Measurements from ENCODE around the gene BBS1. TPM values are rescaled to one million over a fixed set of nuclear protein-coding genes. Genes with fewer than 3 reads are reported as not detected.

The BBS1 gene
- total RNA-seq, 2 donors from 2014 or later = 49.0 to 58.0 TPM

DNA sequence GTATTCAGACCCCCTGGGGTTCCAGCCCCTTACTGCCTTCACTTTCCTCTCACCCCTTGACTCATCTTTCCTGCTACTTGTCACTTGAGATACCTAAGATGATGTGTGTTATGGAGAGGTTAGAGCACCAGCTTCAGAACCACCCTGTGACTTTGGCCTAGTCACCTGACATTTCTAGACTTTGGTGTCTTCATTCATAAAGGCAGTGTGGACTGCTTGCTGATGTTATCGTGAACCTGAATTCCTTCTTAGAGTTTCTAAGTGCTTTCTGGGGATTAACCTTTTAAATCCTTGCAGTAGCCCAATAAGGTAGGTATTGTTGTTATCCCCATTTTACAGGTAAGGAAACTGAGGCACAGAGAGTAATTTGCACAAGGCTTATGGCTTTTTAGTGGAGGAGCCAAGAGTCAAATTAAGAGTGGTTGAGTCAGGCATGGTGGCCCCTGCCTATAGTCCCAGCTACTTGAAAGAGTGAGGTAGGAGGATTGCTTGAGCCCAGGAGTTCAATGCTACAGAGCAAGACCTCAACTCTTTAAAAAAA, 5.1 kb upstream of the BBS1 start:
- Histone ChIP-seq H3K4me3 (no peak overlapping the region), H3K27ac (no peak overlapping the region), H3K27me3 (no peaks in the 10 kb centered on the region), H3K9me3 (no peaks in the 10 kb centered on the region), H3K4me1 (peaks cover 4% of the 10 kb centered on the region), H3K36me3 (replicated peaks in 1 of 2; ENCODE audit: insufficient read depth in 1 of 2, low read depth in 2 of 2) (no peaks in the 10 kb centered on the region)
- ATAC-seq (no peak), DNase-seq (no peak)
- TF ChIP-seq, protein P1, sequence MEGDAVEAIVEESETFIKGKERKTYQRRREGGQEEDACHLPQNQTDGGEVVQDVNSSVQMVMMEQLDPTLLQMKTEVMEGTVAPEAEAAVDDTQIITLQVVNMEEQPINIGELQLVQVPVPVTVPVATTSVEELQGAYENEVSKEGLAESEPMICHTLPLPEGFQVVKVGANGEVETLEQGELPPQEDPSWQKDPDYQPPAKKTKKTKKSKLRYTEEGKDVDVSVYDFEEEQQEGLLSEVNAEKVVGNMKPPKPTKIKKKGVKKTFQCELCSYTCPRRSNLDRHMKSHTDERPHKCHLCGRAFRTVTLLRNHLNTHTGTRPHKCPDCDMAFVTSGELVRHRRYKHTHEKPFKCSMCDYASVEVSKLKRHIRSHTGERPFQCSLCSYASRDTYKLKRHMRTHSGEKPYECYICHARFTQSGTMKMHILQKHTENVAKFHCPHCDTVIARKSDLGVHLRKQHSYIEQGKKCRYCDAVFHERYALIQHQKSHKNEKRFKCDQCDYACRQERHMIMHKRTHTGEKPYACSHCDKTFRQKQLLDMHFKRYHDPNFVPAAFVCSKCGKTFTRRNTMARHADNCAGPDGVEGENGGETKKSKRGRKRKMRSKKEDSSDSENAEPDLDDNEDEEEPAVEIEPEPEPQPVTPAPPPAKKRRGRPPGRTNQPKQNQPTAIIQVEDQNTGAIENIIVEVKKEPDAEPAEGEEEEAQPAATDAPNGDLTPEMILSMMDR (IDR thresholded peaks at IDR 0.05) = no peak
- no peak for TF ChIP-seq POLR2A (IDR thresholded peaks at IDR 0.05)
- 81 to 86% methylated on average over 1 of the region's 1 CpG for WGBS, 2 donors
- intact Hi-C loops (cut with DNase I) = no loop called here

DNA sequence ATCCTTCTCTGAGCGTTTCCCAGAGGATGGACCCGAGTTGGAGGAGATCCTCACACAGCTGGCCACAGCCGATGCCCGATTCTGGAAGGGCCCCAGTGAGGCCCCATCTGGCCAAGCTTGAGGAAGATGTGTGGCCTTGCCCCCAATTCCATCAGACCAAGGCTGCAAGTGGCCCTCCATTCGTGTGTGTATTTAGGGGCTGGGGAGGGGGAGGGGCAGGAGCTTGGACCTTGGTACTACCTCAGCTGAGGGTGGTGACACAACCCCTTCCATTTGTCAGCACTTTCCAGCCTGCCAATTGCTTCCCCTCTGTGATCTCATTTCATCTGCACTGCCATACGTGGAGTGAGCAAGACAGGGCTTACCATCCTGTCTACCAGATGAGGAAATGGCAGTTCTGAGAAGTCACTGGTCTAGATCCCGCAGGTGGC, 1.3 kb upstream of the BBS1 start:
- Histone ChIP-seq H3K27me3 (no peaks in the 10 kb centered on the region), H3K9me3 (no peaks in the 10 kb centered on the region), H3K4me1 (peaks cover 14% of the 10 kb centered on the region), H3K4me3 (no peak overlapping the region), H3K27ac (no peak overlapping the region), H3K36me3 (replicated peaks in 1 of 2; ENCODE audit: insufficient read depth in 1 of 2, low read depth in 2 of 2) (no peaks in the 10 kb centered on the region)
- WGBS, 2 donors = 74 to 86% methylated on average over 7 of the region's 7 CpGs
- no peak for DNase-seq
- no peak for ATAC-seq
- intact Hi-C loops (cut with DNase I) = no loop called here
- TF ChIP-seq POLR2A (IDR thresholded peaks at IDR 0.05) = no peak
- TF ChIP-seq, protein P1 (IDR thresholded peaks at IDR 0.05) = no peak

GRCh38 chr11:66510990-66511339, 530 bp downstream of the BBS1 start:
- Histone ChIP-seq H3K27me3 (no peaks in the 10 kb centered on the region), H3K4me1 (peaks cover 14% of the 10 kb centered on the region), H3K9me3 (no peaks in the 10 kb centered on the region), H3K27ac (peak overlapping the region in 3 of 4 donors; percentile 41 to 57 (median 53)), H3K4me3 (peak overlapping the region; percentile 60 to 62), H3K36me3 (replicated peaks in 1 of 2; ENCODE audit: insufficient read depth in 1 of 2, low read depth in 2 of 2) (no peaks in the 10 kb centered on the region)
- no peak for DNase-seq
- intact Hi-C loops (cut with DNase I) = no loop called here
- peak; percentile 9 for ATAC-seq
- WGBS, 2 donors = 3 to 8% methylated on average over 5 of the region's 5 CpGs
- TF ChIP-seq, protein P1 (IDR thresholded peaks at IDR 0.05) = no peak
- TF ChIP-seq POLR2A (IDR thresholded peaks at IDR 0.05) = no peak

GRCh38 chr11:66523611-66524010, 13.2 kb downstream of the BBS1 start:
- Histone ChIP-seq H3K9me3 (no peaks in the 10 kb centered on the region), H3K27ac (no peak overlapping the region), H3K36me3 (replicated peaks in 1 of 2; ENCODE audit: insufficient read depth in 1 of 2, low read depth in 2 of 2) (peaks cover 0 to 25% of the 10 kb centered on the region in 2 donors), H3K4me1 (no peaks in the 10 kb centered on the region), H3K4me3 (no peak overlapping the region), H3K27me3 (no peaks in the 10 kb centered on the region)
- DNase-seq (no peak), ATAC-seq (no peak)
- 90 to 95% methylated on average over 2 to 11 of the region's 11 CpGs for WGBS, 2 donors
- no peak for TF ChIP-seq POLR2A (IDR thresholded peaks at IDR 0.05)
- TF ChIP-seq, protein P1 (IDR thresholded peaks at IDR 0.05) = no peak
- intact Hi-C loops (cut with DNase I) = no loop called here

- no peaks in the 10 kb centered on the region for H3K4me1 ChIP-seq
- H3K9me3 ChIP-seq = no peaks in the 10 kb centered on the region
- H3K27me3 ChIP-seq = no peaks in the 10 kb centered on the region
- DNase-seq (no peak), ATAC-seq (no peak)
- TF ChIP-seq POLR2A (IDR thresholded peaks at IDR 0.05) = no peak
- TF ChIP-seq, protein P1 (IDR thresholded peaks at IDR 0.05) = no peak
- WGBS, 2 donors = 92 to 94% methylated on average over 10 of the region's 10 CpGs
- H3K4me3 ChIP-seq = no peak overlapping the region
- peaks cover 0 to 23% of the 10 kb centered on the region in 2 donors for H3K36me3 ChIP-seq (replicated peaks in 1 of 2; ENCODE audit: insufficient read depth in 1 of 2, low read depth in 2 of 2)
- H3K27ac ChIP-seq = no peak overlapping the region
- intact Hi-C loops (cut with DNase I) = no loop called here
These were observed 14.0 kb downstream of the BBS1 start for GRCh38 chr11:66524304-66525040.

Data from body of pancreas (tissue), 4 donors.